GM23248 (cell line): Measurements from ENCODE around the gene NOS1AP.

Source experiments
- EZH2 ChIP-seq: fragments of 200-600 bp; sonication (generic); IDR thresholded peaks from 2 replicates; pipeline ENCODE4 v1.6.1; 2018; ENCODE audit warnings: antibody characterized with exemption, mild to moderate bottlenecking; ENCODE audit not compliant: insufficient read depth, poor library complexity, severe bottlenecking
- EZH2phosphoT487 ChIP-seq: fragments of 200-600 bp; sonication (generic); IDR thresholded peaks from 2 replicates; pipeline ENCODE4 v1.6.1; 2018; ENCODE audit warnings: antibody characterized with exemption, moderate library complexity, mild to moderate bottlenecking, low read depth; ENCODE audit not compliant: insufficient read depth

DNA sequence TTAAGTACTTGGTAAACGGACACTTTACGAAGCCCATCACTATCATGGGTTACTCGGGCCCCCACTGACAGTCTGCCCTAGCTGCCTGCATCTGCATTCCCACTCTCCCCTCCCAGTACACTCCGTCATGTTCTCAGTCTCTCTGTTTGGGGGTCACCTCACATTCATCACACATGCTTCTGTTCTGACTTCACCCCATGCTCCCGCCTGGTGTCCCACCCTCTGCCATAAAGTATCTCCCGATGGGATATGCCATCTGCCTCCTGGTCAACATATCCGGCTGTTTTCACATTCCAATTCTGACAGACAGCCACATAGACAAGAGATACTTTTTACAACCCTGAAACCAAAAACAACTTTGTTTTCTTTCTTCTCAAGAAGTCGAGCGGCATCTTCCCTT lies 46.9 kb upstream of the NOS1AP start:
- no peak for TF ChIP-seq EZH2
- no peak for TF ChIP-seq EZH2phosphoT487
